WERI-Rb-1 (cell line): ENCODE results near the gene GJB2.

ENCODE experiments used
- DNase-seq: peaks from one replicate; pipeline ENCODE4 v3.0.0-alpha.2; 2020
- H3K27ac ChIP-seq: fragments of 250-450 bp; sonication (Bioruptor Pico); 2 replicates; pipeline ENCODE4 v1.5.1; 2020; ENCODE audit warnings: mild to moderate bottlenecking, moderate library complexity
- H3K27me3 ChIP-seq: fragments of 250-450 bp; sonication (Bioruptor Pico); 2 replicates; pipeline ENCODE4 v1.5.1; 2021; ENCODE audit warnings: mild to moderate bottlenecking, low read depth, moderate library complexity; ENCODE audit not compliant: insufficient read depth, severe bottlenecking
- H3K36me3 ChIP-seq: fragments of 250-450 bp; sonication (Bioruptor Pico); 2 replicates; pipeline ENCODE4 v1.5.1; 2020; ENCODE audit warnings: mild to moderate bottlenecking, moderate library complexity
- H3K4me3 ChIP-seq: 2 replicates; pipeline ENCODE4 v1.5.1; 2011; ENCODE audit warnings: low read depth, mild to moderate bottlenecking, control low read depth, low read length
- H3K9me3 ChIP-seq: fragments of 250-450 bp; sonication (Bioruptor Pico); 2 replicates; pipeline ENCODE4 v1.5.1; 2021; ENCODE audit warnings: mild to moderate bottlenecking, moderate library complexity; ENCODE audit not compliant: severe bottlenecking
- TF ChIP-seq, protein P1 (sequence below): IDR thresholded peaks from 2 replicates; pipeline ENCODE4 v1.5.1; 2011; ENCODE audit warnings: low read depth, mild to moderate bottlenecking, control low read depth, inconsistent platforms, low read length

GJB2 gene

GRCh38 chr13:20185366-20186056 is 7.2 kb downstream of the GJB2 start:
- H3K9me3 ChIP-seq = peaks cover 6% of the 10 kb centered on the region
- H3K27ac ChIP-seq = no peak overlapping the region
- TF ChIP-seq, protein P1, sequence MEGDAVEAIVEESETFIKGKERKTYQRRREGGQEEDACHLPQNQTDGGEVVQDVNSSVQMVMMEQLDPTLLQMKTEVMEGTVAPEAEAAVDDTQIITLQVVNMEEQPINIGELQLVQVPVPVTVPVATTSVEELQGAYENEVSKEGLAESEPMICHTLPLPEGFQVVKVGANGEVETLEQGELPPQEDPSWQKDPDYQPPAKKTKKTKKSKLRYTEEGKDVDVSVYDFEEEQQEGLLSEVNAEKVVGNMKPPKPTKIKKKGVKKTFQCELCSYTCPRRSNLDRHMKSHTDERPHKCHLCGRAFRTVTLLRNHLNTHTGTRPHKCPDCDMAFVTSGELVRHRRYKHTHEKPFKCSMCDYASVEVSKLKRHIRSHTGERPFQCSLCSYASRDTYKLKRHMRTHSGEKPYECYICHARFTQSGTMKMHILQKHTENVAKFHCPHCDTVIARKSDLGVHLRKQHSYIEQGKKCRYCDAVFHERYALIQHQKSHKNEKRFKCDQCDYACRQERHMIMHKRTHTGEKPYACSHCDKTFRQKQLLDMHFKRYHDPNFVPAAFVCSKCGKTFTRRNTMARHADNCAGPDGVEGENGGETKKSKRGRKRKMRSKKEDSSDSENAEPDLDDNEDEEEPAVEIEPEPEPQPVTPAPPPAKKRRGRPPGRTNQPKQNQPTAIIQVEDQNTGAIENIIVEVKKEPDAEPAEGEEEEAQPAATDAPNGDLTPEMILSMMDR = no peak
- H3K4me3 ChIP-seq = no peak overlapping the region
- no peak for DNase-seq
- peaks cover 96% of the 10 kb centered on the region for H3K27me3 ChIP-seq
- no peaks in the 10 kb centered on the region for H3K36me3 ChIP-seq

- H3K9me3 ChIP-seq = no peaks in the 10 kb centered on the region
- no peaks in the 10 kb centered on the region for H3K36me3 ChIP-seq
- H3K27ac ChIP-seq = no peak overlapping the region
- H3K27me3 ChIP-seq = peaks cover 97% of the 10 kb centered on the region
- TF ChIP-seq, protein P1 = peak; percentile 92
- no peak overlapping the region for H3K4me3 ChIP-seq
- DNase-seq = peak; percentile 68
Measured at GRCh38 chr13:20182231-20182846, 10.4 kb downstream of the GJB2 start.

GRCh38 chr13:20181188-20181587 is 11.6 kb downstream of the GJB2 start:
- TF ChIP-seq, protein P1 = no peak
- DNase-seq = no peak
- Histone ChIP-seq H3K9me3 (peaks cover 4% of the 10 kb centered on the region), H3K36me3 (no peaks in the 10 kb centered on the region), H3K27ac (no peak overlapping the region), H3K4me3 (no peak overlapping the region), H3K27me3 (peaks cover 98% of the 10 kb centered on the region)

DNA sequence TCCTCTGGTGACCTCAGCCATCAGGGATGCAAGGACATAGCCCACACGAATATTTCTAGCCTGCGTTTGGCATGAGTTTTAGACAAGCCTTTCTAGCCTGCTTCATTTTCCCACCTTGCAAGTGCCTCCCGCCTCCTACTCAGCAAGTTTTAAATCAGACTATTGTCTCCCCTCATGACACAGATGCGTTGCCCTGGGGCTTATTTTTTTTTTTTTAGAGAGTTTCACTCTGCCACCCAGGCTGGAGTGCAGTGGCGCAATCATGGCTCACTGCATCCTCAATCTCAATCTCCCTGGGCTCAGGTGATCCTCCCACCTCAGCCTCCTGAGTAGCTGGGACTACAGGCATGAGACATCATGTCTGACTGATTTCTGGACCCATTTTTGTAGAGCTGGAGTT is 14.6 kb downstream of the GJB2 start:
- DNase-seq = no peak
- TF ChIP-seq, protein P1 = no peak
- H3K27me3 ChIP-seq = peaks cover 98% of the 10 kb centered on the region

GRCh38 chr13:20177049-20177831 is 15.5 kb downstream of the GJB2 start:
- no peak for DNase-seq
- H3K4me3 ChIP-seq = no peak overlapping the region
- TF ChIP-seq, protein P1 = no peak

More for the DNA sequence above, 14.6 kb downstream of the GJB2 start:
- Histone ChIP-seq H3K4me3 (no peak overlapping the region), H3K36me3 (no peaks in the 10 kb centered on the region), H3K9me3 (peaks cover 4% of the 10 kb centered on the region), H3K27ac (no peak overlapping the region)

More at GRCh38 chr13:20177049-20177831, 15.5 kb downstream of the GJB2 start:
- Histone ChIP-seq H3K27me3 (peaks cover 100% of the 10 kb centered on the region), H3K27ac (no peak overlapping the region), H3K9me3 (peaks cover 4% of the 10 kb centered on the region), H3K36me3 (no peaks in the 10 kb centered on the region)
